ENCODE data around the gene CUZD1. TPM values are rescaled to one million over a fixed set of nuclear protein-coding genes. Genes with fewer than 3 reads are reported as not detected.

Gene CUZD1
- total and polyA plus RNA-seq, 2 experiments from 2014 or later, result 3.1 to 4.1 TPM

DNA sequence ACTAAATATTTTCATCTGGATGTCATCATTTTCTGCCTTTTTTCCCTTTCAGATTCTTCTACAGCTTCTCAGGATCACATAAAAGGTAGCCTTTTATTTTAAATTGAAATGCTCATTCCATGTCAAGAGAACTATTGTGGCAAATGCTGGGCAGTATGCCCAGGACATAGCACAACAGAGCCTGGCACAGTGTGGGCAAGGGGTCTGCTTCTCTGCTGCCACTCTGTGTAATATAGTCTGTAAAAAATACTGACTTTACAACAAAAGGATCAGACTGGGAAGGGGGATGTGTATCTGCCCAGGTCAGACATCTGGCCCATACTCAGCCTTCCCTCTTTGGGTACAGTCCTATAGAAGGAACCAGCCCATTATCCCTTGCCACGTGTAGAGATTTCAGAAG lies 62.7 kb downstream of the CUZD1 start:
- Histone ChIP-seq H4K20me1 (replicated peaks; ENCODE audit: insufficient read depth) (no peaks in the 10 kb centered on the region), H3K27ac (ENCODE audit: low read depth) (no peak overlapping the region), H3K27me3 (ENCODE audit: insufficient read depth) (no peaks in the 10 kb centered on the region), H3F3A (replicated peaks; ENCODE audit: low read depth) (no peaks in the 10 kb centered on the region), H3K9me2 (ENCODE audit: insufficient read depth) (peaks cover 11% of the 10 kb centered on the region; the same call in 1 of the 2 replicates), H3K4me1 (ENCODE audit: insufficient read depth) (no peaks in the 10 kb centered on the region), H3K79me2 (replicated peaks; ENCODE audit: insufficient read depth) (no peaks in the 10 kb centered on the region), H3K4me3 (no peak overlapping the region), H3K36me3 (ENCODE audit: insufficient read depth) (no peaks in the 10 kb centered on the region), H3K4me2 (no peak overlapping the region), H2AFZ (no peak overlapping the region)
- no peaks in the 10 kb centered on the region for H3K36me3 Mint-ChIP-seq (ENCODE audit: low read depth)
- H3K9me3 Mint-ChIP-seq, result peaks cover 5% of the 10 kb centered on the region; the same call in 2 of the 3 replicates
- no peak overlapping the region for H3K27ac Mint-ChIP-seq
- no peak for TF ChIP-seq NANOG (IDR thresholded peaks at IDR 0.05; ENCODE audit: borderline replicate concordance)
- TF ChIP-seq, protein P1, sequence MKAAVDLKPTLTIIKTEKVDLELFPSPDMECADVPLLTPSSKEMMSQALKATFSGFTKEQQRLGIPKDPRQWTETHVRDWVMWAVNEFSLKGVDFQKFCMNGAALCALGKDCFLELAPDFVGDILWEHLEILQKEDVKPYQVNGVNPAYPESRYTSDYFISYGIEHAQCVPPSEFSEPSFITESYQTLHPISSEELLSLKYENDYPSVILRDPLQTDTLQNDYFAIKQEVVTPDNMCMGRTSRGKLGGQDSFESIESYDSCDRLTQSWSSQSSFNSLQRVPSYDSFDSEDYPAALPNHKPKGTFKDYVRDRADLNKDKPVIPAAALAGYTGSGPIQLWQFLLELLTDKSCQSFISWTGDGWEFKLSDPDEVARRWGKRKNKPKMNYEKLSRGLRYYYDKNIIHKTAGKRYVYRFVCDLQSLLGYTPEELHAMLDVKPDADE (IDR thresholded peaks at IDR 0.05), result no peak
- DNase-seq (ENCODE audit: low spot score), result no peak
- ATAC-seq, result no peak
- no peaks in the 10 kb centered on the region for H3K27me3 Mint-ChIP-seq (ENCODE audit: insufficient read depth, low read depth, poor library complexity)
- H3K4me1 Mint-ChIP-seq, result peaks cover 3% of the 10 kb centered on the region; the same call in 1 of the 3 replicates
- no peak overlapping the region for H3K4me3 Mint-ChIP-seq

Other genes with a start within 250 kb of the CUZD1 start
- not detected in 2 replicates for gene C10orf120, start 146.0 kb downstream of the CUZD1 start, total RNA-seq (2014; rRNA removed; shearing (Covaris generic))
- not detected in 2 replicates for gene C10orf120, start 146.0 kb downstream of the CUZD1 start, polyA plus RNA-seq (2016; fragmentation: Nextera tagmentation; extraction: Ambion mirVana)
- 6.5 and 10.9 TPM in 2 replicates for gene FAM24B, start 33.7 kb upstream of the CUZD1 start, total RNA-seq (2014; rRNA removed; shearing (Covaris generic))
- 14.5 and 14.8 TPM in 2 replicates for gene FAM24B, start 33.7 kb upstream of the CUZD1 start, polyA plus RNA-seq (2016; fragmentation: Nextera tagmentation; extraction: Ambion mirVana)
- not detected in 2 replicates for gene FAM24A, start 64.8 kb upstream of the CUZD1 start, total RNA-seq (2014; rRNA removed; shearing (Covaris generic))
- not detected in 2 replicates for gene FAM24A, start 64.8 kb upstream of the CUZD1 start, polyA plus RNA-seq (2016; fragmentation: Nextera tagmentation; extraction: Ambion mirVana)
- gene C10orf88, start 108.4 kb upstream of the CUZD1 start, total RNA-seq (2014; rRNA removed; shearing (Covaris generic)), result 11.1 and 17.9 TPM in 2 replicates
- gene C10orf88, start 108.4 kb upstream of the CUZD1 start, polyA plus RNA-seq (2016; fragmentation: Nextera tagmentation; extraction: Ambion mirVana), result 4.3 and 5.6 TPM in 2 replicates
- 2.3 and 4.8 TPM in 2 replicates for gene PSTK, start 134.5 kb upstream of the CUZD1 start, total RNA-seq (2014; rRNA removed; shearing (Covaris generic))
- 9.3 and 9.9 TPM in 2 replicates for gene PSTK, start 134.5 kb upstream of the CUZD1 start, polyA plus RNA-seq (2016; fragmentation: Nextera tagmentation; extraction: Ambion mirVana)
- gene IKZF5, start 162.9 kb upstream of the CUZD1 start, total RNA-seq (2014; rRNA removed; shearing (Covaris generic)), result 10.5 and 10.7 TPM in 2 replicates
- 5.2 and 6.9 TPM in 2 replicates for gene IKZF5, start 162.9 kb upstream of the CUZD1 start, polyA plus RNA-seq (2016; fragmentation: Nextera tagmentation; extraction: Ambion mirVana)
- gene ACADSB, start 163.1 kb upstream of the CUZD1 start, total RNA-seq (2014; rRNA removed; shearing (Covaris generic)), result 6.5 and 8.5 TPM in 2 replicates
- 3.7 and 4.1 TPM in 2 replicates for gene ACADSB, start 163.1 kb upstream of the CUZD1 start, polyA plus RNA-seq (2016; fragmentation: Nextera tagmentation; extraction: Ambion mirVana)